HG03575 (cell line): Measurements from ENCODE around the gene DGKG.

Source experiments
- ATAC-seq: cut with Tn5 transposase; IDR thresholded peaks from one replicate; pipeline ENCODE4 v1.9.1; 2021; ENCODE audit not compliant: unreplicated experiment, insufficient number of reproducible peaks, low FRiP score; ENCODE audit errors: extremely low read depth

Gene DGKG

DNA sequence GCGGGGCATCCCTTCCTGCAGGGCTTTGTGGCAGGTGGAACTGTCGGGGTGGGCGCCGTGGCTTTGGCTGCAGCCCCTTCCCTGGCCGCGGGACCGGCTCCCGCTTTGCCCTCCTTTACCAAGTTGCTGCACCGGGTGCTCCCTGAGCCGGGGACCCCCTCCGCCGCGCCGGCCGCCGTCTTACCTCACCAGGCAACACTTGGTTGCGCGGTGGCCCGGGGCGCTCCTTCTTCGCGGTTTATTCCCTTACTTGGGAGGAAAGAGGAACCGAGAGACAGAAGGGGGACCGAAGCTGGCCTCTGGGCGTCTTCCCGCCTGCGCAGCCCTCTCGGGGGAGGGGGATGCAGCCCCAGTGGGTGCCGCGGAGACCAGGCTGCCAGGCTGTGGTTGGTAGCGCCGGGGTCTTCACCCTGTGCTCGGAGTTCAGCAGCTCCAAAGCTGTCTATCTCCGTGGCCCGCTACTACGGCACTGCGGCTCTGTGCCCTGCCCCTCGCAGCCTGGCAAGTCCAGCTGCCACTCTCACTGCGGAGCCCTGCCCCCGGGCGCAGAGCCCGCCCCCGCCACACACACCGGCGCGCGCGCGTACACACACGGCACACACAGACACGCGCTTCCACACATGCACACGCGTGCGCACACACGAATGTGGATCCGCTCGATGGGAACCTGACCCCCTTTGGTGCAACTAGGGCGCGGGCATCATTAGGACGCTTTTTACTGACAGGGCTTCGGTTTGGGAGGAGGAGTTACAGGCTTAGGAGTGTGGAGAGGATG, at the start of gene DGKG:
TSS of gene DGKG (minus strand) at position 473 of the 775 bp plus-strand sequence. CDS start 41,775 bp downstream, outside the sequence.
- no peak for ATAC-seq

- no peak for ATAC-seq
Observed at GRCh38 chr3:186411089-186411488, 49.1 kb upstream of the DGKG start.

DNA sequence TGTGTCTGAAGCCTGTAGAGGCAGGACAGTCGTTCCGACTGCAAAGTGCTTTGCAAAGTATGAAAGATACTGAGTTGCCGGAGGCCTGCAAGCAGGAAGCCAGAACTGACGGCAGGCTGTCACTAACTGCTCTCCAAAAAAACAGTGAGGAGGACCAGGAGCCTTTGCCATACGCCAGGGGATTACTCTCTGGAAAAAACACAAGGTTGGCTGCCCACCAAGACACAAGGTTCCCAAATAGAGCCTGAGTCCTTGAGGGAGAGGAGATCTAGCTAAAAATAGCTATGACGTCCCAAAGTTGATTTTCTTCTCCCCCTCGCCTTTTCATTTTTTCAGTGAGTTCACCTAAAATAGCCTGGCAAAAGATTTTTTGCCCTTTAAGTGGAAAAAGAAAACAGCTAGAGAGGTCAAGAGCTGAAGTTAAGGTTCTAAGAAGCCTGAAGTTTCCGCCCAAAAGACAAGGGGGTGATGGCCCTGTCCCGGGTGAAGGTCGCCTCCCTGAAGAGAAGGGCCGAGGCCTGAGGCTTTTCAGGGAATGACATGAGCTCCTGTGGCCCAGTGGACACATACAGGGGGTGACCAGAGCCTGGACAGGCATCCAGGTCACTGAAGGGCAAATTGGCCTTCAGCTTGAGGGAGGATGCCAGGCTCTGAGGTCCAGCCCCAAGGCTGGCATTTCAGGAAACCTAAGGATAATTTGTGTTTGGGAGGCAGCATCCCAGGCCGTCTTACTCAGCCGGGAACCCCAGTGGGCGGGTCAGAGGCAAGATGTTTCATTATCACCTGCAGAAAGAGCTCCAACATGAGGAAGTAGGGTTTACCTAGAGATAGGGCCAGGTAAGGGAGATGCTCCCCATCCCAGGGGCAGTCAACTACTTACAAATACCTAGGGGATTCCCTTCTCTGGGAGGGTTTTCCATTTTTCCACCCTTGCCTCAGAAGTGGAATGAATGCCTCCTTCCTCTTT, 44.9 kb upstream of the DGKG start:
- ATAC-seq, result no peak

DNA sequence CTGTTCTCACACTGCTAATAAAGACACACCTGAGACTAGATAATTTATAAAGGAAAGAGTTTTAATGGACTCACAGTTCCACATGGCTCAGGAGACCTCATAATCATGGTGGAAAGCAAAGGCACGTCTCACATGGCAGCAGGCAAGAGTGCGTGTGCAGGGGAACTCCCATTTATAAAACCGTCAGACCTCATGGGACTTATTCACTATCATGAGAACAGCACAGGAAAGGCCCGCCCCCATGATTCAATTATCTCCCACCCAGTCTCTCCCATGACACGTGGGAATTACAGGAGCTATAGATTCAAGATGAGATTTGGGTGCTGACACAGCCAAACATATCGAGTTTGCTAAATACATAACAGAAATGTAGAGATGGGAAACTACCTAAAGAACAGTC, 39.5 kb upstream of the DGKG start:
- no peak for ATAC-seq

DNA sequence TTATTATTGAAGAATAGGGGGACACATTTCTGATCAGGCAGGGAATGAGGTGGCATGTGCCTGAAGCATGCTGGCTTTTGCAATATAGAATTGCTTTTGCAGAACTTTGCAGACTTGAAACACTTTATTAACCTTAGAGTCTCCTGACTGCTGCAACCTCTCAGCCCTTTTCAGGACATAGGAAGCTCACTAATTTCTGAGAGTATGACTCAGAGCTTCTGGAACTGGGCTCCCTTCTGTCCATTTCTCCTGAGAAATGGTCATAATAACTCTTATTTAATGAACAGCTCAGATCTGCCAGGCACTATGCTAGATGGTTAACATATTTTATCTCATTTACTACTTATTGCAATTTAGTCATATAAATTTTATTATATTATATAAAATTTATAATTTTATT, 38.6 kb upstream of the DGKG start:
- no peak for ATAC-seq

GRCh38 chr3:186400026-186400425, 38.0 kb upstream of the DGKG start:
- ATAC-seq, result no peak

GRCh38 chr3:186394566-186395217, 32.7 kb upstream of the DGKG start:
- no peak for ATAC-seq

- ATAC-seq, result no peak
Observed at GRCh38 chr3:186386883-186387560, 25.0 kb upstream of the DGKG start.

DNA sequence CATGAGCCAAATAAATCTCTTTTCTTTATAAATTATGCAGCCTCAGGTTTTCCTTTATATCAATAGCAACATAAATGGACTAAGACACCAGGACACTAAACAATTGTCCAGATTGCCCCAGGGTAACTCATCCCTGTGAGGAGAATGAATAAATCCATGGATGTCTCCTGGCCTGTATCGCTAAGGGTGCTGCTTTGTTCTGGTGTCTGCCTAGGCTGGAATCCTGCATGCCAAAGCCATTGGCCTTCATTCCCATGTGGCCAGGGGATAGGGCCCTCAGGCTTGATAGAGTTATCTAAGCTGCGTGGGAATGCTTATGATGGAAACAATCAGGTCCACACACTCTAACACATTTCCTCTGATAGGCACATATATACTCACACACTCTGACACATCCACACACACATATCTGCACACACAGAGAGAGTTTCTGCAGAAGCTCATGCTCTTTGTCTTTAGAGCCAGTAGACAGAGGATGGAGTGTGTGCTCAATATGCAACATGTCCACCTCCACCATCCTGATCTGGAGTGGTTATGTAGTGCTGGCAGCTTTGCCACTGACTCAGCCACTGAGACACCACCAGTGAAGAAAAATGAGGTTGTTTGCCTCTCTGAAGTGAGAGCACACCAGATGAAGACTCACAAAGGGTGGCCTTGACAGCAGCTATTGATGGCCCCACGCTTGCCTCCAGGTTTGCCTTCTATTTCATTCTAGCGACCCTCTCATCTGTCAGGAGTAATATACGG, 24.0 kb upstream of the DGKG start:
- no peak for ATAC-seq

DNA sequence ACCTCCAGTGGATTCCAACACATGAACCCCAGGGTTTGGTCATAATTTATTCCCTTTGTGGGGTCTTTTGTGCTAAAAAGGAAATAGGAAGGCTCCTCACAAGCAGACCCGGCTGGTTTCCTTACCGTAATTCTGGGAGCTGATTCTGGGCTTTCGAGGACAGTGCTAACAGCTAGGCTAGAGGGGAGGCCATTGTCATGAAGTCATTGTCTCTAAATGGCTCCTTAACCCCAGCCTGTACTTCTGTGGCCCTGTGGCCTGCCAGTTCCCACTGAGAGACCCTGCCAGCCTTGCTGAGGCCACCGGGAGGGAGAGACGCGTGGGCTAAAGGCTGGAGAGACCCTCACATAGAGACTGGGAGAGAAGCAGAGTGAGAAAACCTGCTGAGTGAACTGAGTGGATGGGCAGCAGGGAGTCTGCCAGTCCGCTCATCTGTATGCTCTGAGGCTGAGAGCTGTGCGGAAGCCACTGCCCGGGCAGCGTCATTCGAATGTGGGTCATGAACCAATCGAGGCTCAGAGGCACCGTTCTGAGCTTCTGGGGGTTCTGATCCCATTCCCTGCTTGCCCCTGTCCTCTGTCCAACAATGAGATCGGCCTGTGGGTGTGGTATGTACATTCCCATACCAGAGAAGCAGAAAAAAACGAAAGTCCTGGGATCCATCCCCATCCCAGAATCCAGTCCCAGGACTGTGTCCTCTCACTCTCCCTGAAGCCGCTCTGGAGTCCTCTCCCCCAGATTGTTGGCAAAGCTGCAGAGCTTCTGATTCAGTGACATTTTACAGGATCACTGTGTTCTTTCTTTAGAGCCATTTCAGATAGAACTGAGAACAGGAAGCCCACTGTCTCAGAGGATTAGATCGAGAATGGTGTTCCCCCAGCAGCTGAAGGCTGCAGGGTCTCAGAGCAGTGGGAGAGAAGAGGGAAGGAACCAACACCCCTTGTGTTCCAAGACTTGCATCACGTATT, 21.3 kb upstream of the DGKG start:
- ATAC-seq, result no peak

- no peak for ATAC-seq
Observed at GRCh38 chr3:186382217-186382885, 20.3 kb upstream of the DGKG start.

- ATAC-seq, result no peak
Observed at GRCh38 chr3:186381424-186382216, 19.6 kb upstream of the DGKG start.

DNA sequence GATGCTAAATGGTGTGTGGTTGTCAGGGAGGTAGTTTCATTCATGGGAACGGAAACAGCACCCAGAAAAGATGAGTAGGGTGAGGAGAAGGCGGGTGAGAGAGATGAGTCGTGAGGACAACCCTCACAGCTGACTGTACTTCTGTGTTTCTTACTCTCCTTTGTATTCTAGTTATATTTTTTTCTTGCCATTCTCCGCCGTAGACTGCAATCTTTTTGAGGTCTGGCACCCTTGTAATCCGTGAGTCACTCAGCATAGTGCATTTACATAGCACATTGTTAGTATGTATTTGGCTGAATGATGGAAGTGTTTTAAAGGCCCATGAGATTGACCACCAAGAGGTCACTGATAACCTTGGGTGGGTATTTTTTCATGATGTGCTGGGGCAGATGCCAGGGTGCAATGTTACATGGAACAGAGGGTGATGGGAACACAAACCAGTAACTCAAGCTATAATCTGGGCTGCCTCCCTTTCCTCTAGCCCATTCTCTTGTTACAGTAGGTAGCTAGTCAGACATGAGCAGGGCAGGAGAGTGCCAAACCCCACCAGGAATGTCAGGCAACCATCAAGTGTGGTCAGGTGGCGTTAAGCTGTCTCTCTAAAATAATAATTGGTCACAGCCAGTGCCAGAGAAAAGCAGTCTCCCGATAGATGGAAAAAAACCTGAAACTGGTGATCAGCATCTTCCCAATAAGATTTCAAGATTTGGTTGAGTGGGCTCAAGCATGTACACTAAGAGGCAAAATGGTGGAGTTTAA, 18.8 kb upstream of the DGKG start:
- no peak for ATAC-seq

- no peak for ATAC-seq
Observed at GRCh38 chr3:186375443-186375842, 13.4 kb upstream of the DGKG start.

GRCh38 chr3:186374376-186374775, 12.3 kb upstream of the DGKG start:
- no peak for ATAC-seq
